K562 (cell line): ENCODE measurements around the gene CSF1. TPM values are rescaled to one million over a fixed set of nuclear protein-coding genes. Genes with fewer than 3 reads are reported as not detected.
A peak's percentile ranks its signal among the peaks of the same experiment; 100 is the strongest.

Source experiments
- CEBPB ChIP-seq: fragments of 450-650 bp; IDR thresholded peaks from 2 replicates; pipeline ENCODE4 v1.6.1; 2016; ENCODE audit warnings: missing genetic modification characterization, missing compliant biosample characterization
- CEBPG ChIP-seq, 3 experiments: fragments of 200-800 bp in 1 of 3; sonication (Bioruptor generic) in 1 of 3; sonication (generic) in 1 of 3; formaldehyde crosslinking in 1 of 3; IDR thresholded peaks in 2 of 3; conservative IDR thresholded peaks in 1 of 3; 2 replicates each; pipeline versions ENCODE4 v1.6.1 to v1.8.0; 2016 to 2022; ENCODE audit warnings: missing compliant biosample characterization in 2 of 3, missing genetic modification characterization in 2 of 3, mild to moderate bottlenecking in 1 of 3, missing genetic modification reagents in 1 of 3
- DMBX1 ChIP-seq: fragments of 250-450 bp; sonication (Bioruptor Pico); IDR thresholded peaks from 2 replicates; pipeline ENCODE4 v1.8.0; 2022; ENCODE audit warnings: inconsistent platforms, mild to moderate bottlenecking, moderate library complexity, borderline replicate concordance
- ETV1 ChIP-seq: fragments of 450-650 bp; conservative IDR thresholded peaks from 2 replicates; pipeline ENCODE4 v1.6.1; 2016; ENCODE audit warnings: missing genetic modification characterization, control low read depth, low read depth, missing compliant biosample characterization
- L3MBTL2 ChIP-seq: fragments of 450-650 bp; IDR thresholded peaks from 2 replicates; pipeline ENCODE4 v1.6.1; 2016; ENCODE audit warnings: mild to moderate bottlenecking, moderate library complexity
- NR2C2 ChIP-seq, 2 experiments: fragments of 200-800 bp in 1 of 2; sonication (Bioruptor generic) in 1 of 2; sonication (generic) in 1 of 2; formaldehyde crosslinking in 1 of 2; IDR thresholded peaks; 2 replicates each; pipeline versions ENCODE4 v1.6.1 to v1.8.0; 2016 to 2022; ENCODE audit warnings: mild to moderate bottlenecking in 1 of 2, missing compliant biosample characterization in 1 of 2, missing genetic modification characterization in 1 of 2, missing genetic modification reagents in 1 of 2
- NRF1 ChIP-seq, 2 experiments: fragments of 450-650 bp; IDR thresholded peaks in 1 of 2; conservative IDR thresholded peaks in 1 of 2; 2 replicates each; pipeline ENCODE4 v1.6.1; 2014; ENCODE audit warnings: mild to moderate bottlenecking in 2 of 2
- RAD21 ChIP-seq, 2 experiments: fragments of 250-450 bp in 1 of 2; fragments of 450-650 bp in 1 of 2; sonication (Bioruptor Pico) in 1 of 2; formaldehyde crosslinking in 1 of 2; IDR thresholded peaks in 1 of 2; conservative IDR thresholded peaks in 1 of 2; 2 replicates each; pipeline versions ENCODE4 v1.4.0 to v1.8.0; 2020 to 2022; ENCODE audit warnings: mild to moderate bottlenecking in 2 of 2, moderate library complexity in 1 of 2
- TSHZ1 ChIP-seq: fragments of 250-450 bp; sonication (Bioruptor Pico); IDR thresholded peaks from 2 replicates; pipeline ENCODE4 v1.4.0; 2020; ENCODE audit warnings: mild to moderate bottlenecking, moderate library complexity
- ZNF592 ChIP-seq: fragments of 450-650 bp; IDR thresholded peaks from 2 replicates; pipeline ENCODE4 v1.6.1; 2017; ENCODE audit warnings: antibody characterized with exemption, mild to moderate bottlenecking
- ZNF639 ChIP-seq, 2 experiments: fragments of 200-800 bp in 1 of 2; sonication (Bioruptor generic) in 1 of 2; sonication (generic) in 1 of 2; formaldehyde crosslinking in 1 of 2; IDR thresholded peaks in 1 of 2; conservative IDR thresholded peaks in 1 of 2; 2 replicates each; pipeline versions ENCODE4 v1.5.0 to v1.6.1; 2016 to 2020; ENCODE audit warnings: missing compliant biosample characterization in 1 of 2, missing genetic modification characterization in 1 of 2, missing genetic modification reagents in 1 of 2
- polyA plus RNA-seq, 8 experiments: library from polyadenylated mRNA; depleted of rRNA in 4 of 8; stranded (reverse) in 5 of 8; unstranded in 3 of 8; fragments of >200 nt; fragmentation: Nextera tagmentation in 2 of 8; fragmentation: Illumina TruSeq in 1 of 8; extraction: Ambion mirVana in 2 of 8; extraction: Trizol in 1 of 8; gene quantifications; 2 replicates each; pipeline versions ENCODE4 v1.2.1 to v1.2.3, GENCODE V29; 2011 to 2014; ENCODE audit warnings: inconsistent platforms in 1 of 8, missing spikeins in 1 of 8
- total RNA-seq, 7 experiments: library from RNA; depleted of rRNA in 6 of 7; stranded (reverse); fragments of >200 nt in 6 of 7; fragmentation: Illumina TruSeq in 2 of 7; extraction: Trizol in 2 of 7; gene quantifications; 2 replicates each; pipeline versions ENCODE4 v1.2.1 to v1.2.3, GENCODE V29; 2011 to 2021; ENCODE audit warnings: low replicate concordance in 1 of 7
- TF ChIP-seq, protein P1 (sequence below), 2 experiments: fragments of 450-650 bp; IDR thresholded peaks; 2 replicates each; pipeline ENCODE4 v1.6.1; 2016

CSF1 gene
- total and polyA plus RNA-seq, 9 of the 15 experiments (the other 6 are each of a cell fraction or from before 2014, with no cell fraction given), result 0.18 to 11.8 (median 2.8) TPM

GRCh38 chr1:109885589-109885988 is 25.1 kb upstream of the CSF1 start (continued):
- TF ChIP-seq ZNF592, result peak; percentile 35; the same call in 1 of the 2 replicates
- TF ChIP-seq, protein P1, sequence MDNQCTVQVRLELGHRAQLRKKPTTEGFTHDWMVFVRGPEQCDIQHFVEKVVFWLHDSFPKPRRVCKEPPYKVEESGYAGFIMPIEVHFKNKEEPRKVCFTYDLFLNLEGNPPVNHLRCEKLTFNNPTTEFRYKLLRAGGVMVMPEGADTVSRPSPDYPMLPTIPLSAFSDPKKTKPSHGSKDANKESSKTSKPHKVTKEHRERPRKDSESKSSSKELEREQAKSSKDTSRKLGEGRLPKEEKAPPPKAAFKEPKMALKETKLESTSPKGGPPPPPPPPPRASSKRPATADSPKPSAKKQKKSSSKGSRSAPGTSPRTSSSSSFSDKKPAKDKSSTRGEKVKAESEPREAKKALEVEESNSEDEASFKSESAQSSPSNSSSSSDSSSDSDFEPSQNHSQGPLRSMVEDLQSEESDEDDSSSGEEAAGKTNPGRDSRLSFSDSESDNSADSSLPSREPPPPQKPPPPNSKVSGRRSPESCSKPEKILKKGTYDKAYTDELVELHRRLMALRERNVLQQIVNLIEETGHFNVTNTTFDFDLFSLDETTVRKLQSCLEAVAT (IDR thresholded peaks at IDR 0.05), result no peak
- TF ChIP-seq TSHZ1 (CRISPR knock-in tag), result no peak
- peak; percentile 29; the same call in 1 of the 2 replicates for TF ChIP-seq ETV1 (tag)
- 0 out of 2 replicates have a peak, but pooled peaks have one; percentile 20 for TF ChIP-seq L3MBTL2
- peak; percentile 90 for TF ChIP-seq CEBPB (tag)
- TF ChIP-seq RAD21 (CRISPR knock-in tag; conservative IDR thresholded peaks at IDR 0.05 in 1 of 2, IDR thresholded peaks at IDR 0.05 in 1 of 2), result peak in 1 of 2 experiments; percentile 2; a peak in 1 of 4 replicates
- TF ChIP-seq NR2C2 (CRISPR knock-in tag; IDR thresholded peaks at IDR 0.05), result no peak
- peak; percentile 41; the same call in 1 of the 2 replicates for TF ChIP-seq NR2C2 (tag; IDR thresholded peaks at IDR 0.05)
- peak; percentile 19; the same call in 1 of the 2 replicates for TF ChIP-seq CEBPG (CRISPR knock-in tag; IDR thresholded peaks at IDR 0.05)
- peak; percentile 60 to 84 for TF ChIP-seq CEBPG (tag; conservative IDR thresholded peaks at IDR 0.05 in 1 of 2, IDR thresholded peaks at IDR 0.05 in 1 of 2)
- 0 out of 2 replicates have a peak, but pooled peaks have one; percentile 34 for TF ChIP-seq DMBX1 (CRISPR knock-in tag)
- peak in 1 of 2 experiments; percentile 42; a peak in 1 of 4 replicates for TF ChIP-seq ZNF639 (CRISPR knock-in tag; conservative IDR thresholded peaks at IDR 0.05 in 1 of 2, IDR thresholded peaks at IDR 0.05 in 1 of 2)
- TF ChIP-seq NRF1 (conservative IDR thresholded peaks at IDR 0.05 in 1 of 2, IDR thresholded peaks at IDR 0.05 in 1 of 2), result peak; percentile 5 to 29; a peak in 2 of 4 replicates
